Right renal pelvis (tissue), 4 donors: Measurements from ENCODE around the gene POTEG. TPM values are rescaled to one million over a fixed set of nuclear protein-coding genes. Genes with fewer than 3 reads are reported as not detected.
"Not testable (repeated sequence)": the region's sequence is repeated elsewhere in the genome, so short reads cannot be mapped to it uniquely, and the experiment has no call there.

ENCODE experiments used
- DNase-seq, 4 donors: peaks; one replicate each; pipeline ENCODE4 v3.0.0-alpha.2; 2013; ENCODE audit warnings: low read depth in 4 of 4, low spot score in 3 of 4, missing footprints in 1 of 4
- polyA plus RNA-seq, 4 donors: library from polyadenylated mRNA; unstranded; fragments of 120-200 nt; gene quantifications; one replicate each; pipeline ENCODE4 v1.2.1, GENCODE V29; 2013; ENCODE audit not compliant: insufficient read length in 4 of 4

The POTEG gene
- polyA plus RNA-seq, 4 donors, result 0.07 to 0.10 TPM; not detected in 2

- DNase-seq, result not testable (repeated sequence)
These were observed 54.0 kb downstream of the POTEG start for GRCh38 chr14:19380137-19380536.

DNA sequence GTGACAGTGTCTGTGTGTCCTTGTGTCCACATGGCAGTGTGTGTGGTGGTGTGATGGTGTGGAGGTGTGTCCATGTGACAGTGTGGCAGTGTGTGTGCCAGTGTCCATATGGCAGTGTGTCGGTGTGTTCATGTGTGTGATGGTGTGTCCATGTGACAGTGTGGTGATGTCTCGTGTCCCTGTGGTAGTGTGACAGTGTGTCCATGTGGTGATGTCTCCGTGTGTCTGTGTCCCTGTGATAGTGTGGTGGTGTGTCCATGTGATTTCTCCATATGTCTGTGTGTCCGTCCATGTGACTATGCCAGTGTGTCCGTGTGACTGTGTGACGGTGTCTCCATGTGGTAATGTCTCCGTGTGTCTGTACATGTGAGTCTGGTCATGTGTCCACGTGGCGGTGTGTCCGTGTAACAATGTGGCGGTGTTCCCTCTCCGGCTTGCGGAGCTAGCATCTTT is 59.7 kb downstream of the POTEG start:
- not testable (repeated sequence) for DNase-seq

- not testable (repeated sequence) for DNase-seq
These were observed 61.2 kb downstream of the POTEG start for GRCh38 chr14:19372813-19373500.

- not testable (repeated sequence) for DNase-seq
These were observed 62.4 kb downstream of the POTEG start for GRCh38 chr14:19371767-19372166.

GRCh38 chr14:19362803-19363202 is 71.3 kb downstream of the POTEG start:
- not testable (repeated sequence) for DNase-seq

- not testable (repeated sequence) for DNase-seq
These were observed 71.8 kb downstream of the POTEG start for GRCh38 chr14:19362323-19362722.

DNA sequence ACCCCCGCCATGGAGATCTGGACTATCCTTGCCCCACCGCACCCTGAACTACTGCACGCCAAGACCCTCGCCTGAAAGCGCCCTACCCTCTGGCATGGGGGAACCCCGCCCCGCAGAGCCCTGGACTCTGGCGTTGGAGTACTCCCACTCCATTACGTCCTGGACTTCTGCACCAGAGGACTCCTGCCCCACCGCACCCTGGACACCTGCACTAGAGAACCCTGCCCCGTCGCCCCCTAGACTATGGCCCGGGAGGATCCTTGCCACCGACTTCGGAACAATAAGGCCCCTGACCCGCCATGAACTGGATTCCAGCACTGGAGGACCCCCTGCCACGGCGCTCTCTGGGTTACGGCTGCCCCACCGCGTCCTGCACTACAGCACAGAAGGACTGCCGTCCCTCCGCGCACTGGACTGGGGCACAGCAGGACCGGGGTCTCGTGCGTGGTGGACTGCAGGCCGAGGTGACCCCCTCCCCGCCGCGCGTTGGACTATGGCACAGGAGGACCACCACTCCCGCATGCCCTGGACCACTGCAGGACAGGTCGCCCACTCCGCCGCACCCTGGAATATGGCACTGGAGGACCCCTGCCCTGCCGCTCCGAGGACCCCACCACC is 72.4 kb downstream of the POTEG start:
- not testable (repeated sequence) for DNase-seq

DNA sequence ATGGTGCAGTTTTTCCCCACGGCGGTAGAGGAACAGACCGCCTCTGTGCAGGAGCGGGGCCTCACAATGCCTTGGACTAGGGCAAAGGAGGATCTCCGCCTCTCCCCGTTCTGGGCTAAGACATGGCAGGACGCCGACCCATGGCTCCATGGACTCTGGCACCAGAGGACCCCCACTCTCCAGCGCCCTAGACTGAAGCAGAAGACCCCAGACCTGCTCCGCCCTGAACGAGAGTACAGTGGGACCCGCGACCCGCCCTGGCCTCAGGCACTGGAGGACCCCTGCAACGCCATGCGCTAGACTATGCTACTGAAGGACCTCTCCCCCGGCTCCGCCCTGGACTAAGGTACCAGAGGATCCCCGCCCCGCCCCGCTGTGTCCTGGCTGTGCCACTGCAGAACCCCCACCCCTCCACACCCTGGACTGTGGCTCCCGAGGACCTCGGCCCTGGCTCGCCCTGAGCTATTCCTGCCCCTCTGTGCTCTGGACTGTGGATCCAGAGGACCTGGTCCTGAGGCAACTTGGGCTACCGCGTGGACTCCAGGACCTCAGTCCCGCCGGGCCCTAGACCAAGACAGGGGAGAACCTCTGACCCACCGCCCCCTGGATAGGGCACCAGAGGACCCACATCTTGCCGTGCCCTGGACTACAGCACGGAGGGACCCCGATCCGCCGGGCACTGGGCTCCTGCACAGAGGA is 73.1 kb downstream of the POTEG start:
- not testable (repeated sequence) for DNase-seq
